Astrocyte of the hippocampus (primary cell): Measurements from ENCODE around the gene NAA80.
A peak's percentile ranks its signal among the peaks of the same experiment; 100 is the strongest.
"Not testable (repeated sequence)": the region's sequence is repeated elsewhere in the genome, so short reads cannot be mapped to it uniquely, and the experiment has no call there.

Source experiments
- DNase-seq: peaks from one replicate; pipeline ENCODE4 v3.0.0; 2011; ENCODE audit warnings: low read depth, low spot score

The NAA80 gene

DNA sequence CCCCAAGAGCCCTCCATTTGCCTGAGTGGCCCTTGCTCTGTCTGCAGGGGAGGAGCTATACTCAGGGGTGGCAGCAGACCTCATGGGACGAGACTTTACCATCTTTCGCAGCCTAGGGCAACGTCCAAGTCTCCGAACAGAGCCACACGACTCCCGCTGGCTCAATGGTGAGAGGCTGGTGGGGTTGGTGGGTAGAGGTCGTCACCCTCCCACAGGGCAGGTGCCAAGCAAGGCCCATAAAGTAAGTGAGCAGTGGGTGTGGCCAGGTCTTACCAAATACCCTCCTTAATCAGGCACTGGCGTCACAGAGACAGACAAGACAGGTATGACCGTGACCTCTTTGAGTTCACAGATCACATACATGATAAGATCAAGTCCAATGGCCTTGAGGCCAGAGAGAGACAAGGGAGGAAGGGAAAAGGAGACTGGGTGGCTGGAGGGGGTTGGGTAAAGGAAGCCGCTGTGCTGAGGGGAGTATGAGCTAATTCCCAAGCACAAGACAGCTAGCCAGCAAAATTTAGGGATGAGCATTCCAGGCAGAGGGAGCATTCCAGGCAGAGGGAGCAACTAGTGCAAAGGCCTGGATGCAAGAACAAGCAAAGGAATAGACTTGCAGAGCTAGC, 27.8 kb downstream of the NAA80 start:
- no peak for DNase-seq

DNA sequence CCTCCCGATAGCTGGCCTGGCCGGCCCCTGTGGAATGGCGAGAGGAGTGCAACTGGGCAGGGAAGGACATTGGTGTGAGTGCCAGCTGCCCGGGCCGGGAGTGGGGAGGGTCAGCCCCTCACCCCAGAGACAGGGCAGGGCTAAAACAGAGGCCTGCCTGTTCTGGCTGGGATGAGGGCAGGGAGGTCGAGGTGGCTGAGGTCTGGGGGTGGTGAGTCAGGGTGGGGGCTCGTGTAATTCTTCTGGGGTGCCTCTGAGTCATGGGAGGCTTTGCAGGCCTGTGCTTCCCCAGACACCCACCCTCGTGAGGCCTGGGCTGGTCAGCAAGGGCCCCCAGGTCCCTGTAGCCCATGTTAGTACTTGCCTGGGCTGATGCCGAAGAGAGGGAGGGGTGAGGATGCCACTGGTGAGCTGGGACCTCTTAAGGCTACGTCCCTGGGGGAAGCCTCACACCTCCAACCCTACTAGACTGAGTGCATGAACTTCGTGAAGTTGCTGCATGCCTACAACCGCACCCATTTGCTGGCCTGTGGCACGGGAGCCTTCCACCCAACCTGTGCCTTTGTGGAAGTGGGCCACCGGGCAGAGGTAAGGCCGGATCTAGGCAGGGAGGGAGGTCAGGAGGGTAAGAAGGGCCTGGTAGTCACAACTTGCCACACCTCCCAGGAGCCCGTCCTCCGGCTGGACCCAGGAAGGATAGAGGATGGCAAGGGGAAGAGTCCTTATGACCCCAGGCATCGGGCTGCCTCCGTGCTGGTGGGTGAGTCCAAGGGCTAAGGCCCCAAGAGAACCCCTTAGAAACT, 28.6 kb downstream of the NAA80 start:
- DNase-seq, result no peak

DNA sequence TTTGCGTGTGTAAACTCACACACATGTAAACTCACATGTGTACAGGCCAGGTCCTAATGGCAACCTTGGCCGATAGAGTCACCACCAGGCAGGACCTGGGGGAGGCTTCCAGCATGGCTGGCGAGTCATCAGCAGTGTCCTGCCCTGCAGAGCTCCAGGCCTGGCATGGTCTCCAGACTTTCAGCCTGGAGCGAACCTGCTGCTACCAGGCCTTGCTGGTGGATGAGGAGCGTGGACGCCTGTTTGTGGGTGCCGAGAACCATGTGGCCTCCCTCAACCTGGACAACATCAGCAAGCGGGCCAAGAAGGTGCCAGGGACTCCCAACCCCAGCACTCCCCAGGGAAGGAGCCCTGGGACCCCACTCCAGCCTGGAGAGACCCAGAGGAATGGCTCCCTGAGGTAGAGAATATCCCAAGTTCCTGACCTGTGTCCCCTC, 29.2 kb downstream of the NAA80 start:
- no peak for DNase-seq

DNA sequence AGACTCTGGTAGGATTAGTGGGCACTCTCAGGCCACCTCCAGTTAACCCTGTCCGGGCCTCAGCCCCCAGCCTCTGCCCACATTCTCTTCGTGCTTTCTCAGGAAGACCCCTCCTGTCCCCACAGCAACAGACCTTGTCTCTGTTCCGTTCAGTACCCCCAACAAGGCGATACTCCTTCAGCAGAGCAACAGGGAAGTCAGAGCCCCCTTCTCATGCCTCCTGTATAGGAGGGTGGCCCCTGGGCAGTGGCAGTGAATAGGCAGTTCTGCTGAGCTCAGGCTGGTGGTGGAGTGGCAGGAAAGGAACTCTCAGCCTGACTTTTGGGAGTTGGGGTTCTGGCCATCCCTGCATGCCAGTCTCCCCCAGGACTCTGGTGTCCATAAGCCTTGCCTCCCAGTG, 29.7 kb downstream of the NAA80 start:
- no peak for DNase-seq

DNA sequence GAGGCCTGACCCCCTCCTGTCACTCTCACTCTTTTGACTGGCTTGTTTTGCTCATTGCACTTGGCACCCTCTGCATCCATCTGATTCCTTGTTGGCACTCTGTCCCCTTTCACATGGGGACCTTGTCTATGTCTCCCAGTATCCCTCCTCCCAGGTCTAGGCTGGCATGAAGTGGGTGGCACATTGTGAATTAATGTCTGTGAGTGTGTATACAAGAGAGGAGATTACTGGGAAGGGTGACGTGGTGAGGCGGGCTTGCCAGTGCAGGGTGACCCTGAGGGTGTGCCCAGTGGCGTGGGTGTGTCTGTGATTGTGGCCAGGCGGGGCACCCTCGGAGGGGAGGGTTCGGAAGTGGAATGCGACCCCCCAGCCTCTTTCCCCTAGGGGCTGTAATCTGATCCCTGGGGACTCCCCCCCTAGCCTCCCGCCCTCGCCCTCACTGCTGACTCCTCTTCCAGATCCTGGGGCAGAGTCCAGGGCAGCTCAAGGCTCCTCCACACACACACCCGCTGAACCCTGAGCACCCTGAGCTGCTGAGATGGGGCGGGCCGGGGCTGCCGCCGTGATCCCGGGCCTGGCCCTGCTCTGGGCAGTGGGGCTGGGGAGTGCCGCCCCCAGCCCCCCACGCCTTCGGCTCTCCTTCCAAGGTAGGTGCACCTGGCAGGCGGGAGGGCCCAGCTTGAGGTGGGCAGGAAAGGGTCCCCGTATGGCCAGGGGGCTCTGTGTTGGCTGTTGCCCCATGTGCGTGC, 30.3 kb downstream of the NAA80 start, which contains the start of gene SEMA3B:
Gene SEMA3B (plus strand): TSS at position 445 of the 749 bp plus-strand sequence. CDS start 94 bp downstream, at position 539.
- DNase-seq, result peak; percentile 67

DNA sequence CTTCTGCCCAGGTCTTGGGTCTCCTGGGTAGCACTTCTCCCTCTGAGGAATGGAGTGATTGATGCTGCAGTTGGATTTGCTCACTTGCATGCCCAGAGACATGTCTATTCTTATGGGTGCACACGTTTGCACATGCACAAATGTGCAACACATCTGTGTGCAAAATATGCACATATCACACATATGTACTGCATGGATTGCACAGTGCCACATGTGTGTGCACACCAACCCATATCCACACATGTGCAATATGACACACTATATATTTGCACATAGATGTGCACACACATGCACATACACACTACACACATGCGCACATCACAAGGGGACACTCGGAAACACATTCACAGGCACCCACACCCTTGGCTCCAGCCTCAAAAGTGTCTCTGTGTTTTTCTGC, 30.9 kb downstream of the NAA80 start:
- no peak for DNase-seq

GRCh38 chr3:50267280-50267913, 31.8 kb downstream of the NAA80 start:
- peak; percentile 67 for DNase-seq

DNA sequence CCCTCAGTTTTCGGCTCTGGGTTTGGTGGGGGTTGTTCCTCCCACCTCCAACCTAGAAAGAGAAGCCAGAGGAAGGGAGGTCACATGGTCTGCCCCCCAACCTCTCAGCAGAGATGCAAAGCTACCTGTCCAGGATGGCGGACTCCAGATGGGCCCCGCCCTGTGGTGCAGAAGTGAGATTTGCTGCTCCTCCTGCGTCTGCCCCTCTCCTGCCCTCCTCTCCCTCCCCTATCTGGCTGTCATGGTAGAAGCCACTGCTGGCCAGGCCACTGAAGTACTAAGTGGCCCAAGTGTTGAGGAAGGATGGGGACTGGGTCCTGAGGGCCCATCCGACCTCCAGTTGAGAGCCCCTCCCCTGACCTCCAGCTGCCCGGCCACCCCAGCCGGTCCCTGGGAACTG, 32.4 kb downstream of the NAA80 start:
- no peak for DNase-seq

DNA sequence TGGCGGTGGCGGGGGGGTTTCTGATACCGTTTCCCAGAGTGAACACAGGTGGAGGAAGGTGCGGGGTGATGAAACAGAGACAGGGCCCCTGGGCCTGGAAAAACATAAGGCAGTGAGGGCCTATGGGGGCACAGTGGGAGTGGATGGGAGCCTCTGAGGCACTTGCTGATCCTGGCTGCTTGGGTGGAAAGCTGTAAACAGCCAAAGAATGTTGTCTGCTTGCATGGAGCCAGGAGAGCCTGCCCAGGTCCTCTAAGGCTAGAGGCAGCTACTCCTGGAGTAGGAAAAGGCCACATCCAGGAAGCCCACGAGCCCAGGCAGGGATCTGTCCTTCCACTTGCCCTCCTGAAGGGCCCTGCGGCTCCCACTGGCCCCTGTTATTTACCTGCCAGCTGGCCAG, 33.2 kb downstream of the NAA80 start:
- DNase-seq, result no peak

DNA sequence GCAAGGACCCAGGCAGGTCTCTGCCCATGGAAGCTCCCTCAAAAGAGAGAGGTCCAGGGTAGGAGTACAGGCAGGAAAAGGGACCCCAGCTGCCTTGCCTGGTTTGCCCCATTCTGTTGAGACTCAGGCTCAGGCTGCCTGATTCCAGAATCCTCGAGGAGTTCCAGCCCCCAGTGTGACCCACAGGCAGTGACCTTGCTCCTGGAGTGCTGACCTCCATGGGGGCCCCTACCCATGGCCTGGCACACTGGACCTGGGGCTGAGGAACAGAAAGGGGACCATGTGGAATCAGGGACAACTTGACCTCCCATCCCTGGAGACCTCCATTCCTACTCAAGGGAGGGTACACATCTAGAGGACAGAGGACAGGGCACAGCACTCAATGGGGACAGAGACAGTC, 33.6 kb downstream of the NAA80 start:
- no peak for DNase-seq

DNA sequence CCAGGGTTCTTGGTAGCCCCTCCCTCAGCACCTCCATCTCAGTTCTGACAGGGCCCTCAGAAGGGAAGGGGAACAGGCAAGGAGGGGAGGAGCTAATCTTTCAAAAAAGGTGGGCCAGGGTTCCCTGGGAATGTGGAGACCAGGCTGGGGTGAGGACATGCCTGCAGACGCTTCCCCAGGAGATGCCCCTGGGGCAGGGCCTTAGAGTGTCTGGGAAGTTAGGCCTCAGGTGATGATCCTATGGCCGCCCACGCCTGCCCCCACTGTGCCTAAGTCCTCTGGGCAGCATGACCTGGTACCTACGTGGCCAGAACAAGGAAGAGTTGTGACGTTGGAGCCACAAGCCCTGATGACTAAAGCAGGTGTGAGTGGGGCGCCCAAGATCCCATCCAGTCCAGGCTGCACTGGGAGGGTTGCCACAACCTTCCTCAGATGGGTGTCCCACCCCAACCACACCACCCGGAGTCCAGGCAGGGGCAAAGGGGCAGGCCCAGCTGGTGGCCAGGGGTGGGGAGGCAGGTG, 34.2 kb downstream of the NAA80 start:
- DNase-seq, result no peak

- peak; percentile 99 for DNase-seq
Measured at GRCh38 chr3:50264383-50264963, 34.7 kb downstream of the NAA80 start.

DNA sequence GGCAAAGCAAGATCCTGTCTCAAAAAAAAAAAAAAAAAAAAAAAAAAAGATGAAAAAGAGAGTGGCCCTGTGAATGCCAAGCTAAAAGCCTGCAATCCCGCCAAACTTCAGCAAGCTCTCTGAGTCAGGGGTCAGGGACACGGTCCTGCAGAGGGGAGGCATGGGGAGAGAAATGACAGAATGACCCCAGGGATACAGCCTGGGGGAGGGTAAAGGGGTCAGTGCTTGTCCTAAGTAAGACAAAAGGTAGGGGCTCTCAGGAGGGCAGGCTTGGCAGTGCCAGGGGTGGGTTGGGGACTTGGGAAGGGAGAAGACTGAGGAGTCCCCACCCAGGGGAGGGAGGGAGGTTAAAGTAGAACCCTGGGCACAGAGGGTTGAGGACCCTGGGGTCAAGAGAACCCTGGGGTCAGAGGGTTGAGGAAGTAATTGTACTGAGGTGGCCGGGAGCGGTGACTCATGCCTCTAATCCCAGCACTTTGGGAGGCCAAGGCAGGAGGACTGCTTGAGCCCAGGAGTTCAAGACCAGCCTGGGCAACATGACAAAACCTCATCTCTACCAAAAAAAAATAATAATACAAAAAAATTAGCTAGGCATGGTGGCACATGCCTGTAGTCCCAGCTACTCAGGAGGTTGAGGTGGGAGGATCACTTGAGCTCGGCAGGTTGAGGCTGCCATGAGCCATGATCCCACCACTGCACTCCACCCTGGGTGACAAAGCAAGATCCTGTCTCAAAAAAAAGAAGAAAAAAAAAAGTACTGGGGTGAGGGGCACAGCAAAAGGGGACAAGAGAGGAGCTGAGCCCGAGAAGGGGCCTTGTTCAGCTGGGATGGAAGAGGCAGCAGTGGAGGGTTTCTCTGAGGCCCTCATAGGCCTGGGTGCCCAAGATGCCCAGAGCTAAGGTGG, 35.5 kb downstream of the NAA80 start:
- DNase-seq, result no peak

DNA sequence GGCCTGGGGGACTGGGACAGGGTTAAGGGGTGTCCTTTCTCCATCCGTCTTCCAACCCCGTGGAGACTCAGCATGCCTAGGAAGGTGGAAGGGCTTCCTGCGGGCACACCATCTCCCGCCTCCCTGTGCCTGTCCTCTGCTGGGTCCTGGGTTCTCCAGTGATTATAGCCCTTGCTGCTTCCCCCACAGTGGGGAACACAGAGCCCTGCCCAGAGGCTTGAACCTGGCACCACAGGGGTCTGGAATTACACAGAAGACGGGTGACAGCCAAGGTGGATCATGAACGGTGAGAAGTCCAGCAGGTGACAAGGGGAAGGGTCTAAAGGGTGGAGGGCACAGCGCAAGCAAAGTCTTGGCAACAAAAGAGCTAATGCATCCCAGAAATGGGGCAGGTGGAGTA, 36.4 kb downstream of the NAA80 start:
- no peak for DNase-seq

GRCh38 chr3:50262200-50262599, 37.0 kb downstream of the NAA80 start:
- not testable (repeated sequence) for DNase-seq

DNA sequence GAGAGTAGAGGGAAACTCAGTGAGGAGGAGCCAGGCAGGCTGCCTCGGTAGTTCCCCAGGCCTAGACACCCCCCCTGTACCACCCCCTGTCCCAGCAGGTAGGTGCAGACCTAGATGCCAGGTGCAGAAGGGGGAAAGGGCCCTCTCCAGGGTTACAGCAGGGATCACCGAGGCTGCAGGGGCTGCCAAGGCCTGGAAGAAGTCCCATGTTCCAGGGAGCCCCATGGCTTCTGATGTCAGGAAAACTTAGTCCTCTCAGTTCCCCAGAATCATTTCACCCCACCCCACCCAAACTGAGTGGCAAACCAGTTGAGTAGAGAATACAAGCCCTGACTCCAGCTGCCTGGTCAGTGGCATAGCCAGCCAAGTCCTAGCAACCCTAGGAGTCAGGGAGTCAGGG, 37.7 kb downstream of the NAA80 start:
- no peak for DNase-seq

- DNase-seq, result peak; percentile 57
Measured at GRCh38 chr3:50260942-50261441, 38.2 kb downstream of the NAA80 start.

DNA sequence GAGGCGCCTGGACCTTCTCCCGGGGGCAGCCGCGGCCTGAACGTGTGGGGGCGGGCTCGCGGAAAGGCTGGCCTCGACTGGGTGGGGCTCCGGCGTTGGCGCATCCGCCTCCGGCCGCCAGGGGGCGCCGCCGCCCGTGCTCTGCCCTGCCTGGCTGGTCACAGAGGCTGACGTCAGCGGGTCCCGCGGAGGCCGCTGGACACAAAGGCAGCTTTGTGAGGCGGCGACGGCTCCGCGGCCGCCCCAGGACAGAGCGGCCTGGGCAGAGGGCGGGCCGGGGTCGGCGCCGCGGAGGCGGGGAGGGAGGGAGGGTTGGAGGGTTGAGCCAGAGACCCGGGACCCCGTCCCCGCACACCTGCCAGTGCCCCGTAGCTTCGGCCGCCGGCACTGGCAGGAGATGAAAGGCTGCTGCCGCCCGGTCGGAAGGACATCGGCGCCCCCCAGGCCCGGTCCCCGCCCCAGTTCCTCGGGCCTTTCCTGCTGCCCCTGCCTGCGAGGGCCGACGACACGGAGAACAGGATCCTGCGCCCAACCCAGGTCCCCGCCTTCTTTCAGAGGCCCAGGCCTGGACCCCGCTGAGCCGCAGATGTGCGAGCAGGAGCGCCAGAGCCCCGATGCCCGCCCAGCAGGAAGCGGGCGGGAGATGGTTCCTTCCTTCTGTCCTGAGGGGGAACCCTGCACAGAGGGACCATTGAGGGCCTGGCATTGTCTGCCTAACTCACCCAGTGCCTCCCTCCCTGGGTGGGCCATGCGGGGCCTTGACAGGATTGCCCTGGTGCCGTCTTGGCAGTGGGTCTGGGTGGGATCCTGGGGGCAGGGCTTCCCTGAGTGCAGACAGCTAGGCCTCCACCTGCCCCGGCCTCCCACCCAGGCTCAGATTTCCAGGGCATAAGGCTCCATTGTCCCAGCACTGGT, 38.9 kb downstream of the NAA80 start:
- DNase-seq, result peak; percentile 98

DNA sequence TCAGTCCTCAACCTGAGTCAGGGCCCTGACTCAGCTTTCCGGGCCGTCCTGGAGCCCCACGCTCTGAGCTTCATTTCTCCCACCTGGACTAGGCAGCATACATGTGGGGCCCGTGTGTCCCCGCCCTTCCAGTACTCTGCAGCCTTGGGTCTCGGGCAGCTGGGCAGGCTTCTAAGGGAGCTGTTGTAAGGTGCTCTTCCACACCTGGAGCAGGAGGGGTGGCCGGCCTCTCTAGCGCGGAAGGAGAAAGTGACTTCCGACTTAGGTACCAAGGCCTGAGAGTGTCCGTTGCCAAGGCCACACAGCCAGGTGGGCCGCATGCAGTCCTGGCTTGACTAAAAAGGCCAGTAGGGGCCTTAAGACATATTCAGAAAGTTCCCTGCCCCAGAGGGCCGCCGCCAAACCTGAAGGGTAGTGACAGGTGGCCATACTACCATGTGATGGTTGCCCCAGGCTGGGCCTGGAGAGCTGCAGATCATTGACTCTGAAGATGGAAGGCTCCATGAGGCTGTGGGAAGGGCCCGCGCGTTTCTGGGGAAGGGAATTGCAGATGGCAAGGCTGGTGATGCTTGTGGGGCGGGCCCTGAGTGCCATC, 39.7 kb downstream of the NAA80 start:
- DNase-seq, result no peak
